Measurements from ENCODE around the gene CCDC24.

Gene CCDC24

GRCh38 chr1:43991200-43991475, 261 bp upstream of the CCDC24 start:
- Histone ChIP-seq H3K36me3 (ENCODE audit: insufficient read depth, low read length) (peaks cover 3% of the 10 kb centered on the region), H3K4me3 (ENCODE audit: low read length) (peak overlapping the region; percentile 72), H3K9me3 (ENCODE audit: low read length) (no peaks in the 10 kb centered on the region), H3K4me1 (ENCODE audit: insufficient read depth, low read length) (peaks cover 17% of the 10 kb centered on the region), H2AFZ (ENCODE audit: low read depth, low read length) (peak overlapping the region; percentile 80), H3K27me3 (ENCODE audit: insufficient read depth, low read length) (no peaks in the 10 kb centered on the region)

GRCh38 chr1:43992232-43992995, 1.0 kb downstream of the CCDC24 start:
- H3K36me3 ChIP-seq (ENCODE audit: insufficient read depth, low read length): no peaks in the 10 kb centered on the region
- H3K4me3 ChIP-seq (ENCODE audit: low read length): peak overlapping the region; percentile 72
- H3K9me3 ChIP-seq (ENCODE audit: low read length): no peaks in the 10 kb centered on the region
- peaks cover 30% of the 10 kb centered on the region for H3K4me1 ChIP-seq (ENCODE audit: insufficient read depth, low read length)
- peak overlapping the region; percentile 80 for H2AFZ ChIP-seq (ENCODE audit: low read depth, low read length)
- H3K27me3 ChIP-seq (ENCODE audit: insufficient read depth, low read length): no peaks in the 10 kb centered on the region

DNA sequence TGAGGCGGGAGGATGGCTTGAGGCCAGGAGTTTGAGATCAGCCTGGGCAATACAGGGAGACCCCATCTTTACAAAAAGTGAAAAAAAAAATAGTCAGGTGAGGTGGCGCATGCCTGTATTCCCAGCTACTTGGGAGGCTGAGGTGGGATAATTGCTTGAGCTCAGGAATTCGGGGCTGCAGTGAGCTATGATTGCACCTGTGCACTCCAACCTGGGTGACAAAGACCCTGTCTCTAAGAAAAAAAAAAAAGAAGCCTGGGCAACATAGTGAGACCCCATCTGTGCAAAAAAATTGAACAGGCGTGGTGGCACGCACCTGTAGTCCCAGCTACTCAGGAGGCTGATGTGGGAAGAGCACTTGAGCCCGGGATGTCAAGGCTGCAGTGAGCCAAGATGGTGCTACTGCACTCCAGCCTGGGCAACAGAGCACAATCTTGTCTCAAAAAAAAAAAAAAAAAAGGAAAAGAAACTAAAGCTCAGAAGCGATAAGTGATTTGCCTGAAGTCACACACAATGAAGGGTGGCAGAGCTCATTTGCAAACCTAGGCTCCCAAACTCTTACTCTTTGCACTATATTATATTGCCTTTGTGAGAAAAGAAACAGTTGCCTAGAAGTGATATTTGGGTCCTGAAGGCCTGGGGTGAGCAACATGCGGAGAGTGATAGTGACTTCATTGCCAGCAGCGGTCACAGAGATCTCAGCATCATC, 2.0 kb downstream of the CCDC24 start:
- Histone ChIP-seq H2AFZ (ENCODE audit: low read depth, low read length) (no peak overlapping the region), H3K9me3 (ENCODE audit: low read length) (no peaks in the 10 kb centered on the region), H3K36me3 (ENCODE audit: insufficient read depth, low read length) (no peaks in the 10 kb centered on the region), H3K4me3 (ENCODE audit: low read length) (no peak overlapping the region), H3K27me3 (ENCODE audit: insufficient read depth, low read length) (no peaks in the 10 kb centered on the region), H3K4me1 (ENCODE audit: insufficient read depth, low read length) (peaks cover 36% of the 10 kb centered on the region)

GRCh38 chr1:43994071-43994470, 2.7 kb downstream of the CCDC24 start:
- peaks cover 36% of the 10 kb centered on the region for H3K4me1 ChIP-seq (ENCODE audit: insufficient read depth, low read length)
- no peak overlapping the region for H3K4me3 ChIP-seq (ENCODE audit: low read length)
- no peaks in the 10 kb centered on the region for H3K9me3 ChIP-seq (ENCODE audit: low read length)
- no peaks in the 10 kb centered on the region for H3K36me3 ChIP-seq (ENCODE audit: insufficient read depth, low read length)
- H2AFZ ChIP-seq (ENCODE audit: low read depth, low read length): no peak overlapping the region
- no peaks in the 10 kb centered on the region for H3K27me3 ChIP-seq (ENCODE audit: insufficient read depth, low read length)

DNA sequence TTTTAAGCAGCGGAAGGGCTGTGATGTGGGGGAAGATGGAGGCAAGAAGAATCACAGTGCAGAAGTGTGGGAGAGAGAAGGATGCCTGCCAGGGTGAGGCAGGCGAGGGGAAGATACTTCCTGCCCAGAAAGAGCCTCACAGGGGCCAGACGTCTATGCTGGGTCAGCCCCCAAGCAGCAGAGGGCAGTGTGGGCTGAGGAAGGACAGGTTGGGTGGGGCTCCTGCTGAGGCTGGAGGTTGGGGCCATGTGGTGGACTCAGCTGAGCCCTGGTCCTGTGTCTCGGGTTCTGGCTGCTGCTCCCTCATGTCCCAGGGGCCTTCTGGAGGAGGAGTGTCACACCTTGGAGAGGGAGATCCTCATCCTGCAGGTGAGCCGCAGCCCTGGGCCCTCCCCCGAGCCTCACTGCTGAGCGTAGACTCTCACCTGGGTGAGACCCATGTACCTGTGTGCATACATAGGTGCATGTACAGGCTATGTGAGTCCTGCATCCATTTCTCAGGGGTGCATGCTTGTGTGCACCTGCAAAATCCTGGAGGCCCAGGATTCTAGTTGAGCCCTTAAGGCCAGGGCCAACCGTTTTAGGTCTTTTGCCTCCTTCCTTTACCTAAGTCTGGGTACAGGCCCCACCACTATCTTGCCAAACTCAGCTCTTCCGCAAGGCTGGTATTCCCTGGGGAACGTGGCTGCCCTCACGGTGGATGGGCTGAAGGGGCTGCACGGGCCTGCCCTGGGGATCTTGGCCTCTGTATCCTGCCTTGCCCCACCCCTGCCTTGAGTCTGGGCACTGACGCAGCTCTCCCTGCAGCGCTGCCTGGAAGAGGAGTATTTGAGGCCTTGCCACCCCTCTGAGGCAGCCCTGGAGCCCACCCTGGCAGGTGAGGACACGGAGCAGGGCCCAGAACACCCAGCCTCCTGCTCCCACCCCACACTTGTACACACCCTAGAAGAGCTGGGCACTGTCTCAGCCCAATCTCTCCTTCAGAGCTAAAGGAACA, 3.7 kb downstream of the CCDC24 start:
- no peak overlapping the region for H3K4me3 ChIP-seq (ENCODE audit: low read length)
- no peaks in the 10 kb centered on the region for H3K27me3 ChIP-seq (ENCODE audit: insufficient read depth, low read length)
- H2AFZ ChIP-seq (ENCODE audit: low read depth, low read length): no peak overlapping the region
- H3K36me3 ChIP-seq (ENCODE audit: insufficient read depth, low read length): no peaks in the 10 kb centered on the region
- H3K9me3 ChIP-seq (ENCODE audit: low read length): no peaks in the 10 kb centered on the region
- H3K4me1 ChIP-seq (ENCODE audit: insufficient read depth, low read length): peaks cover 36% of the 10 kb centered on the region

DNA sequence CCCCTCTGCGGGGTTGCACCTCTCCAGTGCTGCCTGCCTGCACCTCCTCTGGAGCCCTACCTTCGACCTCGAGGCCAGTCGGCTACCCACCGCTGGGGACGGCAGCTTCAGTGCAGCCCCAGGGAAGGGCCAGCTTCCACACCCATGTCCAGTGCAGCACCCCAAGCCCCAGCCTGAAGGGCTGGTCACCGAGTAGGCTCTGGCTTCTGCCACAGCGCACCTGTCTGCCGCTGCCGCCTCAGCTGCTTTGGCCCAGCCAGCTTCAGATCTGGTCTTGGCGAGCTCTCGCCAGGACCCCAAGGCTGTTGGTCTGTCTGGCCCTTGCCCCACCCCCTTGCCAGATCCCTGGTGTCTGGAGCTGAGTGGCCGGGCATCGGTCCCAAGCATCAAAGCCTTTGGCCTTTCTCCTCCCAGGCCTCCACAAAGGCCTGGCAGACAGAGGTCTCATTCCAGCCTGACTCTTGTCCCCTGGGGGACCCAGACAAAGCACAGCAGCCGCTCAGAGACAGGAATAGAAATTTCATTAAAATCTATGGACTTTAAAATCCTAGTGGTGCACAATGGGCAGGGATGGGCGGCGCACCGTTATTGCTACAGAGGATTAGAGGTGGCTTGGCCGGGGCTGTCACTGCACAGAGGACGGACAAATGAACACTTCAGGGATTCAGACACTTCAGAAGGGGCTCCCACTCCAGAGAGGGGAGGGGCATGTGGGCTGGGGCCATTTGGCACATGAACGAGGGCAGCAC, 4.8 kb downstream of the CCDC24 start:
- H3K9me3 ChIP-seq (ENCODE audit: low read length): no peaks in the 10 kb centered on the region
- H3K36me3 ChIP-seq (ENCODE audit: insufficient read depth, low read length): no peaks in the 10 kb centered on the region
- H2AFZ ChIP-seq (ENCODE audit: low read depth, low read length): no peak overlapping the region
- no peaks in the 10 kb centered on the region for H3K27me3 ChIP-seq (ENCODE audit: insufficient read depth, low read length)
- peaks cover 32% of the 10 kb centered on the region for H3K4me1 ChIP-seq (ENCODE audit: insufficient read depth, low read length)
- H3K4me3 ChIP-seq (ENCODE audit: low read length): no peak overlapping the region

- Histone ChIP-seq H3K9me3 (ENCODE audit: low read length) (no peaks in the 10 kb centered on the region), H3K36me3 (ENCODE audit: insufficient read depth, low read length) (no peaks in the 10 kb centered on the region), H3K27me3 (ENCODE audit: insufficient read depth, low read length) (no peaks in the 10 kb centered on the region), H2AFZ (ENCODE audit: low read depth, low read length) (no peak overlapping the region), H3K4me1 (ENCODE audit: insufficient read depth, low read length) (peaks cover 28% of the 10 kb centered on the region), H3K4me3 (ENCODE audit: low read length) (no peak overlapping the region)
Observed at GRCh38 chr1:43996733-43997115, 5.3 kb downstream of the CCDC24 start.

GRCh38 chr1:43997295-43997999, 6.0 kb downstream of the CCDC24 start:
- no peak overlapping the region for H2AFZ ChIP-seq (ENCODE audit: low read depth, low read length)
- H3K4me3 ChIP-seq (ENCODE audit: low read length): no peak overlapping the region
- no peaks in the 10 kb centered on the region for H3K36me3 ChIP-seq (ENCODE audit: insufficient read depth, low read length)
- no peaks in the 10 kb centered on the region for H3K27me3 ChIP-seq (ENCODE audit: insufficient read depth, low read length)
- no peaks in the 10 kb centered on the region for H3K9me3 ChIP-seq (ENCODE audit: low read length)
- H3K4me1 ChIP-seq (ENCODE audit: insufficient read depth, low read length): peaks cover 24% of the 10 kb centered on the region

DNA sequence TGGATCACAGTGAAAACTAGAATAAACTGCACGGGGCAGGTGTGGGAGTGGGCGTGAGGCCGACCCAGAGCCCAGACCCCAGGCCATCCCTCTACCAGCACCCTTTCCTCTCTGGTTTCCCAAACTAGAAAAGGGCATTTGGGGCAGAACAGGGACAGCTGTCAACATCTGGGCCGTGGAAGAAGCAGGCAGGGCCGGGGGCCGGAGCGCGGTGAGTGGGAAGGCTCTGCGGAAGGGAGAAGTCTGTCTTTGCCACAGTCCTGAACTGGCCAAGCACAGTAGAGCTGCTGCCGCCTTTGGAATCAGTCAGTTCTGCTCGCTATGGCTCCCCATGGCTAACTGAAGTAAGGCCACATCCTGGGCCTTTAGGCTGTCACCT, 6.6 kb downstream of the CCDC24 start:
- Histone ChIP-seq H3K4me3 (ENCODE audit: low read length) (no peak overlapping the region), H3K9me3 (ENCODE audit: low read length) (no peaks in the 10 kb centered on the region), H3K4me1 (ENCODE audit: insufficient read depth, low read length) (peaks cover 24% of the 10 kb centered on the region), H3K36me3 (ENCODE audit: insufficient read depth, low read length) (no peaks in the 10 kb centered on the region), H2AFZ (ENCODE audit: low read depth, low read length) (no peak overlapping the region), H3K27me3 (ENCODE audit: insufficient read depth, low read length) (no peaks in the 10 kb centered on the region)

DNA sequence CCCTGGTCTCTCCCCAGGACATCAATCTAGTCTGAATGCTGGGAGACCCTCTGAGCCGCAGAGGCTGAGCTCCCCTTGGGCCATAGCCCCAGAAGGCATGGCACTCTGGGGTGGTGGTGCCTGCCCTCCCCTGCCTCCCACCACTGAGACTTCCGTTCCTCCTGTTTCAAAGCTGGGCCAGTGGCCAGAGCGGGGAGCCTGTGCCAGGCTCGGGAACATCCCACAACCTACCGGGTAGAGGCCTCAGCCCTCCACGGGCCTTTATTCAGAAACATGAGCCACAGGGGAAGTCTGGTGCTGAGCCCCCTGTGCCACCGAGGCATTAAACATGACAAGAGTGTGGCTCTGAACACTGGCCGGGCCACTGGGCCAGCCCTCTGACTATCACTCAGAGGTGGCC, 8.1 kb downstream of the CCDC24 start:
- Histone ChIP-seq H3K36me3 (ENCODE audit: insufficient read depth, low read length) (no peaks in the 10 kb centered on the region), H3K9me3 (ENCODE audit: low read length) (no peaks in the 10 kb centered on the region), H3K4me1 (ENCODE audit: insufficient read depth, low read length) (peaks cover 24% of the 10 kb centered on the region), H3K4me3 (ENCODE audit: low read length) (no peak overlapping the region), H2AFZ (ENCODE audit: low read depth, low read length) (no peak overlapping the region), H3K27me3 (ENCODE audit: insufficient read depth, low read length) (no peaks in the 10 kb centered on the region)

DNA sequence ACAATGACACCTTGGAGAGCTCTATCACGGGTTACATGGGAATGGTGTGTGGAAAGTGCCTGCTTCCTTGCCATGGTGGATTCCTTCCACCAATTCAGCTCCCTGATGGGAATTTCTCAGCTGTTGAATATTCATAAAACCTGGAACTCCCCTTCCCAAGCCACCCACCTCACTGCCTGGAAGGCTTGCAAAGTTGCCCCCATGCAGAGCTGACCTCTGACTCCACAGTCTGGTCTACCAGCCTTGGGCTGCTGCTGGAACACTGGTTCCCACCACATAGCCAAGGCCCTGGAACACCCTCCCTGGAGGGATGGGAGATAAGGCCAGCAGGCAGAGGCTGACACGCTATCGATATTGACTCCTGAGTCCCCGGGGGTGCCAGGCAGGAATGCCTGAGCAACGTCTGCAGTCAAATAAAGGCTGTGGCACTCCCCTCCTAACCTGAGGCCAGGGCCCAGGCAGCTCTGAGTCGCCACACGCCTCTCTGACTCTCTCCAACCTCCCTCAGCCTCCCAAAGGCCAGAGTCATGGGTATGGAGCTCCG, 8.8 kb downstream of the CCDC24 start:
- Histone ChIP-seq H3K36me3 (ENCODE audit: insufficient read depth, low read length) (no peaks in the 10 kb centered on the region), H3K27me3 (ENCODE audit: insufficient read depth, low read length) (no peaks in the 10 kb centered on the region), H3K4me1 (ENCODE audit: insufficient read depth, low read length) (peaks cover 24% of the 10 kb centered on the region), H2AFZ (ENCODE audit: low read depth, low read length) (no peak overlapping the region), H3K9me3 (ENCODE audit: low read length) (no peaks in the 10 kb centered on the region), H3K4me3 (ENCODE audit: low read length) (no peak overlapping the region)

GRCh38 chr1:44002165-44002564, 10.8 kb downstream of the CCDC24 start:
- Histone ChIP-seq H3K4me1 (ENCODE audit: insufficient read depth, low read length) (peaks cover 8% of the 10 kb centered on the region), H2AFZ (ENCODE audit: low read depth, low read length) (no peak overlapping the region), H3K27me3 (ENCODE audit: insufficient read depth, low read length) (no peaks in the 10 kb centered on the region), H3K9me3 (ENCODE audit: low read length) (no peaks in the 10 kb centered on the region), H3K36me3 (ENCODE audit: insufficient read depth, low read length) (no peaks in the 10 kb centered on the region), H3K4me3 (ENCODE audit: low read length) (no peak overlapping the region)
